Dermis microvascular lymphatic vessel endothelial cell (primary cell): Measurements from ENCODE around the gene DOK3. TPM values are rescaled to one million over a fixed set of nuclear protein-coding genes. Genes with fewer than 3 reads are reported as not detected.
"Not testable (repeated sequence)": the region's sequence is repeated elsewhere in the genome, so short reads cannot be mapped to it uniquely, and the experiment has no call there.

ENCODE experiments used
- DNase-seq, 2 donors: peaks; one replicate each; pipeline versions ENCODE4 v3.0.0 to v3.0.0-alpha.2; 2010; ENCODE audit warnings: low read depth in 2 of 2
- total RNA-seq: library from RNA; depleted of rRNA; stranded (reverse); fragments of >200 nt; gene quantifications from 2 replicates; pipeline ENCODE4 v1.2.1, GENCODE V29; 2014

DOK3 gene
- total RNA-seq, 1 donor from 2014 or later, result 2.8 TPM

DNA sequence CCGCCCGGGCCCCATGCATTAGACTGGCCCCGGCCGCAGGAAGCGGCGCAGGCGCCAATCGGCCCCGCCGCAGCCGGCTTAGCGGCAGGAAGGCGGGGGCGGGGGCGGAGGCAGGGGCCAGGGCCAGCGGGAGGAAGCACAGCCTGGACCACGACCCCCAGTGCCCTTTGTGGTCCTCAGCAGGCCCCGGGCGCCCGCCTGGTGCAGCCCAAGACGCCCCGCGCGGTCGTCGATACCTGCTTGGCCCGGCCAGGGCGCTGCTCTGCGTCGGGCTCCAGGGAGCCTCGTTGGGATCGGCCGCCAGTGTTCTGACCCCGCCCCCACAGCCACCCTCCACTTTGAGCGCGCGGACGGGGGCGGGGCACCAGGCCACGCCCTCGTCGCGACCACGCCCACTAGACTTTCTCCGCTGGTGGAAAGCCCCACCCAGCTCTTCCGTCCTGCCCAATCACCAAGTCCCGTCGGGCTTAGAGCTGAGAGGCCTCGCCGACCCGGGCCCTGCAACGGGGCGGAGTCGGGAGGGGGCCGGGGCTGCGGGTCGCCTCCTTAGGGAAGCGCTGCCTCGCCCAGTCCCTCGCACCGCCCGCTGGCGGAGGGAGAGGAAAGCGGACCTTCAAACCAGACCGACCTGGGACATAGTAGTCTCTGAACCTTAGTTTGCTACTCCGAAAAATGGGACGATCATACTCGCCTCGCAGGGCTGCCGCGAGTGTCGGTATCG lies 12.2 kb downstream of the DOK3 start, which contains the start of gene PDLIM7:
Gene PDLIM7 (minus strand): TSS at position 313 of the 721 bp plus-strand sequence. CDS start 1,092 bp downstream, outside the sequence.
- peak; percentile 91 to 97 for DNase-seq

DNA sequence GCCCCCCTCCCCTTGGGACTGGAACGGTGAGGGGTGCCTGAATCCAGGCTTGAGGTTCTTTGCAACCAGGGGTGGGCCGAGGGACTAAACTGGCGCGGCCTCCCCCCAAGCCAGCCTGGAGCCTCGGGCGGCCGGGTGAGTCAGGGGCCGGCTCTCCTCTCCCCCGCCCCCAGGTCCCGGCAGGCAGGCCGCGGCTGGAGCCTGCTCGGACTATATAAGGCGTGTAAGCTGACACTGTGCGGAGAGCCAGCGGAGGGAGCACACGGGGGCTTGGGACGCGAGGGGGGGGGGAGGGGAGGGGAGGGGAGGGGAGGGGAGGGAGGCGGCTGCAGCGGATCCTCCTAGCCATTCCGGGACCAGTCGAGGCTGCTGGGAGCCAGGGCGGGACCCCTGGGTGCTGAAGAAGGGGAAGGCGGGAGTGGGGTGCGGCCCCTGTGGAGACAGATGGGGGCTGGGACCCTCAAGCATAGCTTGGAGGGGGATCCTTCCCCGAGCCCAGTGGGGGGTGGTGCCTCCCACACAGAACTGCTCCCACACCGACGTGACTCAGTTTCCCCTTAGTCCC lies 12.8 kb downstream of the DOK3 start:
- DNase-seq, result peak in 1 of 2 donors; percentile 92

DNA sequence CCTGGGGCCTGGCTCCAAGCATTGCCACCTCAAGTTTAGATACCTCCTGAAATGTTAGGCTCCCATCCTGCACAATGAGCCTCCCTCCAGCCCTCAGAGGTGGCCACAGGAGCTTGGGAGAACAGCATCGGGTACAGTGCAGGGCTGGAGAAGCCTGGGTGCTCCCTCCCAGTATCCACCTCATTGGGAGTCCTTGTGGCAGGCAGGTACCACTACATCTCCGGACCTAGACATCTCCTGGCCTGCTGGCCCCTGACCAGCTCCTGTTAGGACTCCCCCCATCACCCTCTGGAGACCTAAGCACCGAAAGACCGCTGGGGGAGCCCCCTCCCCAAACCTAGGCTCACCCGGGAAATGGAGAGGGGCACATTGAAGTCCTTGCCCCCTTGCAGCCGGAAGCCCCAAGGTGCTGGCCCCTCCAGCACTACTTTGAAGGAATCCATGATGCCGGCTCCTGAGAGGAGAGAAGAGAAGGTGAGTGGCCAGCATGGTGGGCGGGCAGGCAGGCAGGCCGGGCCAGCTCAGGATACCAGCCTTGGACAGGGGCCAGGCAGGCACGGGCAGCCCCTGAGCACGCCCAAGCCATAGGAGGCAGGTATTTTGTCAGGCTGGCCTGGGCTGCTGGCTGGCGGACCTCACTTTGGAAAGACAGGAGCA lies 13.4 kb downstream of the DOK3 start:
- peak in 1 of 2 donors; percentile 57 for DNase-seq

DNA sequence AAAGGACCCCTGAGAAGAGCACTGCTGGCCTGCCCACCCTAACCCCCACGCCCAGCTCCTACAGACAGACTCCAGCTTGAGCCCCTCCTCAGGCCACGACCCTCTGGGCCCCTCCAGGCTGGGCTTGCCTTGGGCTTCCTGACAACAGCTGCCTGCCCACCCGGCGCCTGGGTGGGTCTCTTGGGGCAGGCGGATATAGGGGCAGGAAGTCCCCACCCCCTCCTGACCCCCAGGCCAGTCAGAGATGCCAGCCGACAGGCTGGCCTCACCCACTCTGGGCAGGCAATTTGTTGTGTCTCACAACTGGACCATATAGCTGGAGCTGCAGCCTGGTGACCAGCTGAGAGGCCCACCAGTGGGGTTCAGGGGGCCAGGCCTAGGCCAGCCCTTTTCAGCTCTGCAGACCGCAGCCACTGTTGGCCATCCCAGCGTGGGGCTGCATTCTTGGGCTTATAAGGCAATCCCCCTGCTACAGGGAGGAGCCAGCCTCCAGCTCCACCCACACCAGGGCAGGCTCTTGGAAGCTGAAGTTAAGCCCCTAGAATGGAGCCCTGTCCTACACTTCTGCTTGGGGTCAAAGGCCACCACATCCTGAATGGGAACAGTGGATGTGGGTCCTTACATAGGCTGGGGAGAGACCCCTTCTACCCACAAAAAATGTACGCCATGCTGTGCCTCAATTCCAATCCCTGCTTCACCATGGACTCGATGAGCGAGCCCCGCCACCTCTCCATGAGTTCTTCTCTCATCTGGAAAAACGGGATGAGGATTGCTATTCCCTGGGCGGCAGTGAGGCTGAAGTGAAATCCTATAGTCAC lies 14.2 kb downstream of the DOK3 start:
- peak in 1 of 2 donors; percentile 80 for DNase-seq

DNA sequence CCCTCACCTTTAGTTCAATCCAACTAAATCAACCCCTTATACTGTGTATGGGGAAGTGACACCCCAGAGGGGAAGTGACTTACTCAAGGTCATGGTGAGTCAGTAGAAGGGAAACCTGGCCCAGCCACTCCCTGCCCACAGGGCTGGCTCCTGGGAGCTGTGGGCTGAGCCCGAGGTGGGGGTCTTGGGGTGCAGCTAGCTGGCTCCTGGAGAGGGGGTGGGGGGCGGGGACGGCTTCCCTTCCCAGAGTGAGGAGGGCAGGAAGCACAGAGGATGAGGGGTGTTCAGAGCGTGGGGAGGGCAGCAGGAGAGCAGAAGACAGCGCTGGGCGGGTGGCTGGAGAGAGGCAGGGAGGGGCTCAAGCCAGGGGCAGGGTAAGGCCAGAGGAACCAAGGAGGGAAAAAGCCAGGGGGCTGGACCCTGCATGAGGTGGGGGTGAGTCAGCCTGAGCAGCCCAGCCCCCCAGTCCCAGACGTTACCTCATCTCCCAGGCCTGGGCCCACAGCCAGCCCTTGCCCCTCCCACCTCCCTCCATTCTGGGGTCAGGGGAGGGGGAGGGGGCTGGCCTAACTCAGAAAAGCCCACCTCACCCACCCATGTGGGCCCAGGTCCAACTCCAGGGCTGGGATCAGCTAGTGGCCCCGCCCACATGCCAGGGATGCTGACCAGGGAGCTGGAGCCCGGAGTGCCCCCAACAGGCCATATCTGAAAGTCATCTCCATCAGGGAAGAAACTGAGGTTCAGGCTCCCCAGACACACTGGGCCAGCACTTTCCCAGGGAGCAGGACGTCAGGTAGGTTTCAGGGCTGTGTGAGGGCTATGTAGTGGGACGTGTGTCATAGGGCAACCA lies 15.1 kb downstream of the DOK3 start:
- DNase-seq, result peak in 1 of 2 donors; percentile 93

DNA sequence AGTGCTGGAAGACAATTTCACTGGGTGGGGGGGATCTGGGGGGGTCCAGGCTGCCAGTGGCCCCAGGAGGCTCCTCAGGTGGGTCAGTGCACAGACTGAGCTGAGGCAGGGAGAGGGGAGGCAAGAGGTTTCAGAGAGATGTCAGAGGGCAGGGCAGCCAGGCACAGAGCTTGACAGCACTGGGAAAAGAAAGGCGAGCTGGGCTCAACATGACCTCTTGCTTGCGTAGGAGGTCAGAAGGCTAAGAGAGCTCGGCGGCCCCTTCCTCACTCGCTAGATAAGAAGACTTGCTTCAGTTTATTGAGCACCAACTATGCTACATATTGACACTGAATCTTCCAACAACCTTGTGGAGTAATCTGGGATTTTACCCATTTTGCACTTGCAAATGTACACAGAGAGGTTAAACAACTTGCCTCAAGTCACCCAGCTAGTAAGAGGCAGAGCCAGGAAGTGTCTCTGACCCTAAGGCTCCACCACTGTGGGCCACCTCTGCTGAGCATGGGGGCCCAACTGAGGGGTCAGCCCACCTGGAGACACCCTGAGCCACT lies 15.8 kb downstream of the DOK3 start:
- DNase-seq, result no peak

DNA sequence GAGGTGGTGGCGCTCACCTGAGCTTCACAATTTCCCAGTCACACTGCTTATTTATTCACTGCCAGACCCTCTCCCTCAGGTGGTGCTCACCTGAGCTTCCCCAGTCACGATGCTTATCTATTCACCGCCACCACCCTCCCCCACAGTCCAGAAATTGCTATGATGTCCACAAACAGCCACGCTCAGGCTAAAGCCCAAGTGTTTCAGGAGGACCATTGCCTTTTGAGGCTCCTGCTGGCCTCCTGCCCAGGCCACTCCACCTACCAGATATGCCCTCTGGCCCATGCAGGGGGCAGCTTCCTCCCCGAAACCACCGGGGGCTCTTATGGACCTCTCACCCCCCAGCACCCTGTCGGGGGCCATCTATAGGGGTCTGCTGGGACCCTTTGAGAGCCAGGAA lies 16.8 kb downstream of the DOK3 start:
- no peak for DNase-seq

DNA sequence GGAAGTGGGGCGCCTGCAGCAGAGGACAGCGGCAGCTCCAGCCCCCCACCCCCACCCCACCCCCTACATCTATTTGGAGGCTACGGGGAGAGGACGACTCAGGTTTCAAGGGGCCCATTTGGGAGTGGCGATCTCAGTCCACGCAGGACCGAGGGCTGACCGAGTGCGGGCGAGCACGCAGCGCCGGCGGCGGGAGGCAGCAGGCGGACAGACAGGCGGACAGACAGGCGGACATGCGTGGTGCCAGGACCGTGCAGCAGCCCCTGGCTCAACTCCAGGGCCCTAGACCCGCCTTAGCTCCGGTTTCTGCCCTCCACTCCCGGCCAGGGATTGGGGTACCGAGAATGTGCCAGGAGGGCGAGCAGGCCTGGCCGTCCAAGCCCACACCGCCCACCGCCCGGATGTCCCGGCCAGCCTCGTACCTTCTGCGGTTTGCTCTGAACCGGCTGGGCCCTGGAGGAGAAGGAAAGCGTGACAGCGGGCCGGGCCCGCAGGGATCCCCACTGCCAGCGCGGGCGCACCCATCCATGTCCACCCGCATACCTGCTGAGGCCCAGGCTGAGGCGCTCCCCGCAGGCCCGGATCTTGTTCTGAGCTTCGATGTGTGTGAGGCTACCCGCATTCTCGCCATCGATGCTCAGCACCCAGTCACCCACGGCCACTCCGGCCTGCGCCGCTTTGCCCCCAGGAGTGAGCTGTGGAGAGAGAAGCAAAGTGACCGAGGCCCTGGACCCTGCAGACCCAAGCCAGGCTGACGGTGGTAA lies 17.5 kb downstream of the DOK3 start:
- DNase-seq, result no peak

DNA sequence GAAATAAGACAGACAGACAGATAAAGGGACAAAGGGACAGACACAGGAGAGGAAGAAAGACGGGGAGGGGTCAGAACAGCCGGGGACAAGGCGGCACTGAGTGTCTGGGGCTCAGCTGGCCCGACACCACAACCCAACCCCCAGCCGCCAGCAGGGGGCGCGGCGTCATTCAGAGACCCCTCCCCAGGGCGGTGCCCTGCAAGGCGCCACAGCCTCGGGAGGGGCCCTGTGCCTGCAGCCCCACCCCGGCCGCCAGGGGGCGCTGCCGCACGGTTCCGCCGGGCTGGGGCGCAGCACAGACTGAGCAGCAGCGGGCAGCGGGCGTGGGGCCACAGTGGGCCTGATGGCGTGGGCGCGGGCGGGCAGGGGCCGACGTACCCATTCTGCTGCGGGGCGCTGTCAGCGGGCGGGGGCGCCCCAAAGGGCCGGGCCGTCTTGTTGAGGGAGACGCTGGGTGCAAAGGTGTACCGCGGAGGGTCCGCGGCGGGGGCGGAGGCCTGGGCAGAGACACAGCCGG lies 18.1 kb downstream of the DOK3 start:
- peak in 1 of 2 donors; percentile 74 for DNase-seq

DNA sequence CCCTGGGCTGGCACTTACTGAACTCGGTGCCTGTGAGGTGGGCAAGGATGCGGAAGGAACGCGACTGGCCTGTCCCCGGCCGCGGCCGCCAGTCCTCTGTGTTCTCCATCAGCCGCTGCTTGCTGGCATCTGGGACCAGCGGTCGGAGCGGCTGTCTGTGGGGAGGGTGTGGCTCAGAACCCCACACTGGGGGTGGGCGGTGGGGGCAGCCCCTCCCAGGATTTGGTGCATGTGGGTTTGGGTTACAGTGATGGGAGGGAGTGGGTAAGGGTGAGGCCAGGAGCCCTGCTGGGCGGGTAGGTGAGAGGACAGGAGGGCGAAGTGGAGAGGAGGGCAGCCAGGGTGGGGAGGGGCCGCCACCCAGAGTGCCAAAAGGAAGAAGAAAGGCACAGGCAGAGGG lies 18.6 kb downstream of the DOK3 start:
- DNase-seq, result no peak

DNA sequence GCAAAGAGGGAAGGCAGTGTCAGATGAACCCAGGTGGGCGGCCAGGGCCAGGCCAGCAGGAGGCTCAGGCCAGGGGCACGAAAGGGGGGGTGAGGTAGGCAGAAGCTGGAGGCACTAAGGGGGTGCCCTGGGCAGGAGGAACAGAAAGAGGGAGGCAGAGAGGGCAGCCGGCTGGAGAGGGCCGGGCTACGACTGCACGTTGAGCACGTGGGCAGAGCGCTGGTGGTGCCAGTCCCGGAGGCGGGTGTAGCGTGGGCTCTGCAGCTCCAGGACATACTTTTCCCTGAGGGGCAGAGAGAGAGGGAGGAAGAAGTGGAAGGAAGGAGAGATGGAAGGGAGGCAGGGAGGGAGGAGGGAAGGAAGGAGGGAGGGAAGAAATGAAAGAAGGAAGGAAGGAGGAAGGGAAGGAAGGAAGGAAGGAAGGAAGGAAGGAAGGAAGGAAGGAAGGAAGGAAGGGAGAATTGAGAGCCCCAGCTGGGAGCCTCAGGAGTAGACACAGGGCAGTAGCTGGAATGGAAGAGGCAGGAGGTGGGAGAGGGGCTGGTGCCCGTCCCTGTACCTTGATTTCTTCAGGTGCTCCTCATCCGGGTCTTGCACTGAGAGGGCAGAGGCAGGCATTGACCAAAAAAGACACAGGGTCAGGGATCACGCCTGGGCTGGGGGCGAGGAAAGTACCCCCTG lies 19.2 kb downstream of the DOK3 start:
- no peak for DNase-seq

DNA sequence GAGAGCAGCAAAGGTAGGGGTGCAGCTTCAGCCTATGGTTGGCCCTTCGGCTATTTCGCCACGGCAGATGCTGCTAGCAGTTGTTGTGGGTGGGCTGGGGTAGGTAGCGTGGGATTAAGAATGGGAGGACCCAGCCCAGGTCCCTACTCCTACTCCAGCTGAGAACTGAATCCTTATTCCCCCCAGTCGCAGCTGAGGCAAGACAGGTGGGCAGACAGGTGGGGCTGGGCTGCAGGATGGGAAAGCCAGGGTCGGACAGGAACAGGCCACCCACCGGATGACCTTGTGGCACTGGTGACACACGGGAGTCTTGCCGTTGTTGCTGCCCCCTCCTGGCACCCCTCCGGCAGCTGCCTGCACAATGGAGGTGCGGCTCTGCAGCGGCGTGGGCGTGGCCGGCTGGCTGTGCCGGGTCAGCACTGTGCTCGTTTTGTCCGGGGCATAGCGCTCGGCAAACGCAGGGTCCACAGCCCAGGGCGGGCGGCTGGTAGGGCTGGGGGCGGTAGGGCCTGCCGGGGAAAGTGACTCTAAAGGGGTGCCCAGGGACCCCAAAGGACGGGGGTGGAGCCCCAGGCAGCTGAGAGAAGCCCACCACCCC lies 20.4 kb downstream of the DOK3 start:
- DNase-seq, result peak in 1 of 2 donors; percentile 32

DNA sequence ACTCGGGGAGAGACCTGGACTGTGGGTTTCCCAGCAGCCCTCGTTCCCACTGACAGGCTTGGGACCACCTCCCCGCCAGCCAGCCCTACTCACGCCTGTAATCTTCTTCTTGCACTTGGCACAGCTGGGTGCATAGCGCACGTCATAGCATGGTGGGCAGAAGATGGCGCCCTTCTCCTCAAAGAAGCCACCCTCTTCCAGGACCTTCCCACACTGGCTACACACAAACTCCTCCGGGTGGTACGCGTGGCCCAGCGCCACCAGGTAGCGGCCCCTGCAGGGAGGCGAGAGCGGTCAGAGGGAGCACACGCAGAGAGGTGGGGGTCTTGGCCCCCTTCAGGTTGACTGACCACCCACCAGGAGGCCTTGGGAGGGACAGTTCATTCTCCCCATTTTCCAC lies 21.7 kb downstream of the DOK3 start:
- no peak for DNase-seq

DNA sequence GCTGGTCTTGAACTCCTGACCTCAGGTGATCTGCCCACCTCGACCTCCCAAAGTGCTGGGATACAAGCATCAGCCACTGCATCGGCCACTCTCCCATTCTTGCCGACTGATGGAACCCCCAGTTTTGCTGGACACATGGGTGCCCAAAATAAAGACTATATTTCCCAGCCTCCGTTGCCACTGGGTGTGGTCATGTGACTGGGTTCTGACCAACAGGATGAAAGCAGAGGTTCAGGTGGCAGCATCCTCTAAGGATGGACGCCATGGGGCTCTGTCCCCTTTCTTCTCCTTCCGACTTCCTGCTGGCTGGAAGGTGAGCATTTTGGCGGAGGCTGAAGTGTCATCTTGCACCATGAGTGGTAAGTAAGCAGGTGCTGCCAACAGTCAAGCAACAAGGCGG lies 22.5 kb downstream of the DOK3 start:
- DNase-seq, result no peak

DNA sequence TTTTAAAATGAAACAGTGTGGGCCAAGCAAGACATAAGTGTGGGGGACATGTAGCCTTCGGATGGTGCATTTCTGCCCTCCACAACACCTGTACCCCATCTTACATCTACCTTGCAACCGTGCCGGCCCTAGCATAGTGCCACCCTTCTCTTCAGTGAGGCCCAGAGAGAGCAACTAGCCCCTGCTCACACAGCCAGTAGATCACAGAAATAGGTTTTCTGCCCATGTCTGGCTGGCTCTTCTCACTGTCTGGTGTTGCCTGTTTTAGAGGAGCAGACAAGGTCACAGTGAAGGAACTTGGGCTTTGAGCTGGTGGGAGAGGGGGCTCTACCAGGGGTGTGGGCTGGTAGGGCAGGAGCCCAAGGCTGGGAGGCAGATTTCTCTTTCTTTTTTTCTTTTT lies 23.4 kb downstream of the DOK3 start:
- no peak for DNase-seq

DNA sequence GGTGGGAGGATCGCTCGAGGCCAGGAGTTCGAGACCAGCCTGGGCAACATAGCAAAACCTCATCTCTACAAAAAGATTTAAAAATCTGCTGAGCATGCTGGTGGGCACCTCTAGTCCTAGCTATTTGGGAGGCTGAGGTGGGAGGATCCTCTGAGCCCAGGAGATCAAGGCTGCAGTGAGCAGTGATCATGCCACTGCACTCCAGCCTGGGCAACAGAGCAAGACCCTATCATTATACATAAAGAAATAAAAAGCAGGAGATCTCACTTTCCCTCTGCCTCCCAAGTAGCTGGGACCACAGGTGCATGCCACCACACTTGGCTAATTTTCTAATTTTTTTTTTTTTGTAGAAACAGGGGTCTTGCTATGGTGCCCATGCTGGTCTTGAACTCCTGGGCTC lies 23.9 kb downstream of the DOK3 start:
- not testable (repeated sequence) for DNase-seq

DNA sequence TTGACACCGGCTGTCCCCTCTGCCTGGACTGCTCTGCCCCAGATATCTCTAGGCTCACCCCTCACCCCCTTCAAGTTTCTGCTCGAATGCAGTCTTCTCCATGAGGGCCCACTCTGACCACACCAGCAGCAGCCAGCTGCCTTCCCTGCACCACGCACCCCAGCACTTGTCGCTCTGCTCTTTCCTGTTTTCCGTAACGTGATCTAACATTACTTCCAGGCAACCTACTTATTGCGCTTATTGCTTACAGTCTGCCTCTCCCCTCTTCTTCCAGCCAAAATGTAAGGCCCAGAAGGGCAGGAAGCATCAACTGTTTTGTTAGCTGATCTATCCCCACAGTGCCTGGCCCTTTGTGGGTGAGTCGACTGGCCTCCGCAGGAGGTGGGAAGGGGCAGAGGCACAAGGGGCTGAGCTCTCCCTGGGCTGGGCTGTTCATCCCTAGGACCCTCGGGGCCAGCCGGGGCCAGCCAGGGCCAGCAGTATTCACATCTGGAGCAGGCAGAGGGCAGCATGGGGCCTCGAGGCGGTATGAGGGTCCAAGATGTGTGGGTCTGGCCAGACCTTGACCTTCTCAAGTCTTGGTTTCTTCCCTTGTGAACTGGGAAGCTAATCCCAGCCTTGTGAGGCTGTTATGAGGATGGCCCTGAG lies 24.6 kb downstream of the DOK3 start:
- DNase-seq, result no peak
